ENCODE data around the gene XRCC2. TPM values are rescaled to one million over a fixed set of nuclear protein-coding genes. Genes with fewer than 3 reads are reported as not detected.
A peak's percentile ranks its signal among the peaks of the same experiment; 100 is the strongest.

XRCC2 gene
- total RNA-seq, 2 donors from 2014 or later, result 18.4 to 26.9 TPM

DNA sequence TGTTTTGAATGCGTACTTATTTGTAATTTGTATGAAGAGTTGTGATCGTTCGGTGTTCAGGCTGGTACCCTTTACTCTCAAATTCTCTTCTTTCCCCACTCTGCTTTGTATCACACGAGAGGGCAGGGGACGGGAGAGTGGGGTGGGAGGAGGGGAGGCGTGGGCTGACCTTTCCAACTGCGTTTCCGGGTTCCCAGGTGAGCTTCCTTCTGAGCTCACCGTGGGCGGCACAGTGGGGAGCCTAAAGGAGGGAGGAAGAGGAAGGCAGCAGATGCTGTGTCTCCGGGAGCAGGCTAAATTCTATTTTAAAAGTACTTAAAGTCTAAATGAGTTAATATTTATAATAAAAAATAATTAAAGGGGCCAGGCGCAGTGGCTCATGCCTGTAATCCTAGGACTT is 7.4 kb upstream of the XRCC2 start:
- DNase-seq, result no peak
- H3K36me3 ChIP-seq (ENCODE audit: control insufficient read depth, insufficient read depth, low read length), result no peaks in the 10 kb centered on the region
- Mint-ChIP-seq H3K36me3 (ENCODE audit: low read depth) (no peaks in the 10 kb centered on the region), H3K9me3 (no peaks in the 10 kb centered on the region), H3K4me3 (no peak overlapping the region), H3K4me1 (no peaks in the 10 kb centered on the region), H3K27ac (no peak overlapping the region), H3K27me3 (ENCODE audit: insufficient read depth) (no peaks in the 10 kb centered on the region)
- H3K4me3 ChIP-seq (ENCODE audit: low read length), result no peak overlapping the region
- H3K4me1 ChIP-seq (ENCODE audit: control insufficient read depth, insufficient read depth, low read length), result no peaks in the 10 kb centered on the region
- no peak overlapping the region for H3K27ac ChIP-seq (ENCODE audit: low read depth, low read length)
- no peaks in the 10 kb centered on the region for H3K27me3 ChIP-seq (ENCODE audit: control insufficient read depth, insufficient read depth, low read length, poor library complexity, severe bottlenecking)
- no peaks in the 10 kb centered on the region for H3K9me3 ChIP-seq (ENCODE audit: control insufficient read depth, low read length)
- no peak for TF ChIP-seq CTCF (conservative IDR thresholded peaks at IDR 0.05)
- no peak overlapping the region for H3K9ac ChIP-seq (ENCODE audit: extremely low read depth, low read length, poor library complexity, severe bottlenecking)
- 88% methylated on average over 9 of the region's 12 CpGs; no CpG with 5 or more reads in 1 of the 2 experiments for WGBS, 2 experiments (ENCODE audit: insufficient coverage in 1 of 2, insufficient read length in 1 of 2)

- no peaks in the 10 kb centered on the region for H3K9me3 Mint-ChIP-seq
- DNase-seq, result no peak
- no peaks in the 10 kb centered on the region for H3K36me3 Mint-ChIP-seq (ENCODE audit: low read depth)
- no peak overlapping the region for H3K9ac ChIP-seq (ENCODE audit: extremely low read depth, low read length, poor library complexity, severe bottlenecking)
- WGBS, 2 experiments (ENCODE audit: insufficient coverage in 1 of 2, insufficient read length in 1 of 2), result 94 to 96% methylated on average over 9 to 11 of the region's 11 CpGs
- H3K4me1 ChIP-seq (ENCODE audit: control insufficient read depth, insufficient read depth, low read length), result no peaks in the 10 kb centered on the region
- no peak for TF ChIP-seq CTCF (conservative IDR thresholded peaks at IDR 0.05)
- H3K27me3 ChIP-seq (ENCODE audit: control insufficient read depth, insufficient read depth, low read length, poor library complexity, severe bottlenecking), result no peaks in the 10 kb centered on the region
- peaks cover 6% of the 10 kb centered on the region for H3K4me1 Mint-ChIP-seq
- H3K36me3 ChIP-seq (ENCODE audit: control insufficient read depth, insufficient read depth, low read length), result no peaks in the 10 kb centered on the region
- no peaks in the 10 kb centered on the region for H3K27me3 Mint-ChIP-seq (ENCODE audit: insufficient read depth)
- H3K4me3 ChIP-seq (ENCODE audit: low read length), result no peak overlapping the region
- H3K27ac ChIP-seq (ENCODE audit: low read depth, low read length), result no peak overlapping the region
- H3K4me3 Mint-ChIP-seq, result peak overlapping the region; percentile 28
- H3K27ac Mint-ChIP-seq, result no peak overlapping the region
- H3K9me3 ChIP-seq (ENCODE audit: control insufficient read depth, low read length), result no peaks in the 10 kb centered on the region
These were observed 2.1 kb upstream of the XRCC2 start for GRCh38 chr7:152677808-152678670.

GRCh38 chr7:152674860-152675758 is 832 bp downstream of the XRCC2 start:
- Mint-ChIP-seq H3K27ac (peak overlapping the region; percentile 98), H3K9me3 (no peaks in the 10 kb centered on the region), H3K4me3 (peak overlapping the region; percentile 90), H3K36me3 (ENCODE audit: low read depth) (peaks cover 11% of the 10 kb centered on the region), H3K4me1 (peaks cover 6% of the 10 kb centered on the region), H3K27me3 (ENCODE audit: insufficient read depth) (no peaks in the 10 kb centered on the region)
- no peaks in the 10 kb centered on the region for H3K9me3 ChIP-seq (ENCODE audit: control insufficient read depth, low read length)
- peak; percentile 70 for DNase-seq
- H3K27ac ChIP-seq (ENCODE audit: low read depth, low read length), result peak overlapping the region; percentile 63
- peak overlapping the region; percentile 88 for H3K9ac ChIP-seq (ENCODE audit: extremely low read depth, low read length, poor library complexity, severe bottlenecking)
- H3K4me3 ChIP-seq (ENCODE audit: low read length), result peak overlapping the region; percentile 93
- H3K4me1 ChIP-seq (ENCODE audit: control insufficient read depth, insufficient read depth, low read length), result no peaks in the 10 kb centered on the region
- 13 to 28% methylated on average over 5 to 16 of the region's 16 CpGs for WGBS, 2 experiments (ENCODE audit: insufficient coverage in 1 of 2, insufficient read length in 1 of 2)
- no peaks in the 10 kb centered on the region for H3K36me3 ChIP-seq (ENCODE audit: control insufficient read depth, insufficient read depth, low read length)
- no peaks in the 10 kb centered on the region for H3K27me3 ChIP-seq (ENCODE audit: control insufficient read depth, insufficient read depth, low read length, poor library complexity, severe bottlenecking)
- TF ChIP-seq CTCF (conservative IDR thresholded peaks at IDR 0.05), result no peak
